Measurements from ENCODE around the gene RCSD1.

GRCh38 chr1:167594822-167595221 lies 35.2 kb upstream of the RCSD1 start:
- TF ChIP-seq CTCF (IDR thresholded peaks at IDR 0.05) (no peak), POLR2A (IDR thresholded peaks at IDR 0.05) (no peak)
